Mesothelial cell of epicardium (in vitro differentiated cells): ENCODE measurements around the gene POLD1. TPM values are rescaled to one million over a fixed set of nuclear protein-coding genes. Genes with fewer than 3 reads are reported as not detected.

Experiments
- DNase-seq, 2 experiments: peaks; one replicate each; pipeline ENCODE4 v3.0.0; 2021; ENCODE audit warnings: low spot score in 2 of 2; ENCODE audit not compliant: unreplicated experiment in 2 of 2
- H3K27ac Mint-ChIP-seq: 2 replicates; pipeline ENCODE4 v1.8.0; 2021; ENCODE audit warnings: mixed read lengths
- H3K27me3 Mint-ChIP-seq: 2 replicates; pipeline ENCODE4 v1.8.0; 2021; ENCODE audit warnings: low read depth, mixed read lengths
- H3K36me3 Mint-ChIP-seq: 2 replicates; pipeline ENCODE4 v1.8.0; 2021; ENCODE audit warnings: mixed read lengths
- H3K4me1 Mint-ChIP-seq: 2 replicates; pipeline ENCODE4 v1.8.0; 2021; ENCODE audit warnings: mixed read lengths
- H3K4me3 Mint-ChIP-seq: 2 replicates; pipeline ENCODE4 v1.8.0; 2021; ENCODE audit warnings: mild to moderate bottlenecking, moderate library complexity, mixed read lengths
- H3K9me3 Mint-ChIP-seq: 2 replicates; pipeline ENCODE4 v1.8.0; 2021; ENCODE audit warnings: mixed read lengths
- total RNA-seq: library from RNA; stranded (reverse); gene quantifications from 3 replicates; pipeline ENCODE4 v1.2.1, GENCODE V29; 2021
- TF ChIP-seq, protein P1 (sequence below): fragments of 200-600 bp; sonication (generic); IDR thresholded peaks from one replicate; pipeline ENCODE4 v1.5.0; 2021; ENCODE audit warnings: antibody characterized with exemption; ENCODE audit not compliant: unreplicated experiment

Gene POLD1
- total RNA-seq, 1 donor from 2014 or later = 60.6 TPM

DNA sequence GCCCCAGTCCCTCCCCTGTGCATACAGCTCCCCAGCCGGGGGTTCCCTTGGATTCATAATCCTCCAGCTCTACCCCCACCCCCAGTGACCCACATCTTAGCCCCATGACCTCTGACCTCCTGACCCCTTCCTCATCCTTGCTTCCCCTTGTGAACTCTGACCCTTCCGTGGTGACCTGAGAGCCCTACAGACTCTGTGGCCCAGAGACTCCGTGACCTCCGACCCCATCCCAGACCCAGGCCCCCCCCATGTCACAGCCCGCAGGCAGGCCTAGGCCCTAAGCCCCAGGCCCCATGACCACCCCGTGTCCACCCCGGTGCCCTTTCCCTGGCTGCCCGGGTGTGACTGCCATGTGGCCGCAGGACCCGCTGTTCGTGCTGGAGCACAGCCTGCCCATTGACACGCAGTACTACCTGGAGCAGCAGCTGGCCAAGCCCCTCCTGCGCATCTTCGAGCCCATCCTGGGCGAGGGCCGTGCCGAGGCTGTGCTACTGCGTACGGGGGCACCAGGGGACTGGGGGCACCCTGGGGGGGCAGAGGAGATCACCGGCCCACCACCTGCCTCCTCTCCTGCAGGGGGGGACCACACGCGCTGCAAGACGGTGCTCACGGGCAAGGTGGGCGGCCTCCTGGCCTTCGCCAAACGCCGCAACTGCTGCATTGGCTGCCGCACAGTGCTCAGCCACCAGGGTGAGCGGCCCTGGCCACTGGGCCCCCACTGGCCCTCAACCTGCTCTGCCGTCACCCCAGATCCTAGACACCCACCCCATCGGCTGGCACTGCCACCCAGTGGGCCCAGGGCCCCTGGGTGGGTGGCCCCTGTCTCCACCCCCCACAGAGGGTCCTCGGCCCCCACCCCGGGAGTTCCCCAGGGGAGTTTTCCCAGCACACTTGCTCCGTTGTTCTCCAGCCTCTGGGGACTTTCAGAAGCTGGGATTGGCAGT is 32.2 kb downstream of the POLD1 start:
- peaks cover 14% of the 10 kb centered on the region for H3K36me3 Mint-ChIP-seq
- TF ChIP-seq, protein P1, sequence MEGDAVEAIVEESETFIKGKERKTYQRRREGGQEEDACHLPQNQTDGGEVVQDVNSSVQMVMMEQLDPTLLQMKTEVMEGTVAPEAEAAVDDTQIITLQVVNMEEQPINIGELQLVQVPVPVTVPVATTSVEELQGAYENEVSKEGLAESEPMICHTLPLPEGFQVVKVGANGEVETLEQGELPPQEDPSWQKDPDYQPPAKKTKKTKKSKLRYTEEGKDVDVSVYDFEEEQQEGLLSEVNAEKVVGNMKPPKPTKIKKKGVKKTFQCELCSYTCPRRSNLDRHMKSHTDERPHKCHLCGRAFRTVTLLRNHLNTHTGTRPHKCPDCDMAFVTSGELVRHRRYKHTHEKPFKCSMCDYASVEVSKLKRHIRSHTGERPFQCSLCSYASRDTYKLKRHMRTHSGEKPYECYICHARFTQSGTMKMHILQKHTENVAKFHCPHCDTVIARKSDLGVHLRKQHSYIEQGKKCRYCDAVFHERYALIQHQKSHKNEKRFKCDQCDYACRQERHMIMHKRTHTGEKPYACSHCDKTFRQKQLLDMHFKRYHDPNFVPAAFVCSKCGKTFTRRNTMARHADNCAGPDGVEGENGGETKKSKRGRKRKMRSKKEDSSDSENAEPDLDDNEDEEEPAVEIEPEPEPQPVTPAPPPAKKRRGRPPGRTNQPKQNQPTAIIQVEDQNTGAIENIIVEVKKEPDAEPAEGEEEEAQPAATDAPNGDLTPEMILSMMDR = no peak
- H3K4me1 Mint-ChIP-seq = peaks cover 6% of the 10 kb centered on the region
- no peak overlapping the region for H3K27ac Mint-ChIP-seq
- peaks cover 35% of the 10 kb centered on the region for H3K27me3 Mint-ChIP-seq
- no peak for DNase-seq
- no peak overlapping the region for H3K4me3 Mint-ChIP-seq
- H3K9me3 Mint-ChIP-seq = no peaks in the 10 kb centered on the region

DNA sequence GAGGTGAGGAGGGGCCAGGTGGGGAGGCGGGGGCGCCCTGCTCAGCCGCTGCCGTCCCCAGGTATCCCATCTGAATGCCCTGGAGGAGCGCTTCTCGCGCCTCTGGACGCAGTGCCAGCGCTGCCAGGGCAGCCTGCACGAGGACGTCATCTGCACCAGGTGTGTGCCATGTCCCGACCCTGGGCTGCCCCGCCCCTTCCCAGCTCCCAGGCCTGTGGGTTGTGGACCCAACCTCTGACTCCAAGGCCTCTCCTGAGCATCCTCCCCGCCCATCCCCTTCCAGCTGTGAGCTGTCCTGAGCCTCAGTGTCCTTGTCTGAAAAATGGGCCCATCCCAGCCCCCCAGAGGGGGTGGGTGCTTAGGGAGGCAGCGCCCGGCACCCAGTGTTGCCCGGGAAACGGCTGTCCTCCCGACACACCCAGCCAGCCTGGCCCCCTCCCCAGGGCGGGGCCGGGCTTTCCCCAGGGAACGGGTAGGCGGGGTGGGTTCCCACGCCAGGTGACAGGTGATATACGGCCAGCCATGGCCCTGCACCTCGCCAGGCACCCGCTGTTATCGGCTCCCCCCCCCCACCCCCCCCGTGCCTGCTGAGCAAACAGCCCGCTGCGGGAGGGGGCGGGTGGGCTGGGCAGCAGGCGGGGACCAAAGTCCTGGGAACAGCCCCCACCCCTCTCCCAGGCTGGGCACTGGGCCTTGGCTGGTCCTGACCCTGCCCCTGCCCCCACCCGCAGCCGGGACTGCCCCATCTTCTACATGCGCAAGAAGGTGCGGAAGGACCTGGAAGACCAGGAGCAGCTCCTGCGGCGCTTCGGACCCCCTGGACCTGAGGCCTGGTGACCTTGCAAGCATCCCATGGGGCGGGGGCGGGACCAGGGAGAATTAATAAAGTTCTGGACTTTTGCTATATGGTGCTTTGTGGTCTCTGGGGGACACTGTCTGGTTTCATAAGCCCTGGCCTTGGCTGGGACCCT is 33.2 kb downstream of the POLD1 start:
- H3K27ac Mint-ChIP-seq = no peak overlapping the region
- H3K4me1 Mint-ChIP-seq = peaks cover 6% of the 10 kb centered on the region
- no peak for DNase-seq
- no peak overlapping the region for H3K4me3 Mint-ChIP-seq
- H3K36me3 Mint-ChIP-seq = peaks cover 10% of the 10 kb centered on the region
- TF ChIP-seq, protein P1 = no peak
- no peaks in the 10 kb centered on the region for H3K9me3 Mint-ChIP-seq
- H3K27me3 Mint-ChIP-seq = peaks cover 43% of the 10 kb centered on the region

DNA sequence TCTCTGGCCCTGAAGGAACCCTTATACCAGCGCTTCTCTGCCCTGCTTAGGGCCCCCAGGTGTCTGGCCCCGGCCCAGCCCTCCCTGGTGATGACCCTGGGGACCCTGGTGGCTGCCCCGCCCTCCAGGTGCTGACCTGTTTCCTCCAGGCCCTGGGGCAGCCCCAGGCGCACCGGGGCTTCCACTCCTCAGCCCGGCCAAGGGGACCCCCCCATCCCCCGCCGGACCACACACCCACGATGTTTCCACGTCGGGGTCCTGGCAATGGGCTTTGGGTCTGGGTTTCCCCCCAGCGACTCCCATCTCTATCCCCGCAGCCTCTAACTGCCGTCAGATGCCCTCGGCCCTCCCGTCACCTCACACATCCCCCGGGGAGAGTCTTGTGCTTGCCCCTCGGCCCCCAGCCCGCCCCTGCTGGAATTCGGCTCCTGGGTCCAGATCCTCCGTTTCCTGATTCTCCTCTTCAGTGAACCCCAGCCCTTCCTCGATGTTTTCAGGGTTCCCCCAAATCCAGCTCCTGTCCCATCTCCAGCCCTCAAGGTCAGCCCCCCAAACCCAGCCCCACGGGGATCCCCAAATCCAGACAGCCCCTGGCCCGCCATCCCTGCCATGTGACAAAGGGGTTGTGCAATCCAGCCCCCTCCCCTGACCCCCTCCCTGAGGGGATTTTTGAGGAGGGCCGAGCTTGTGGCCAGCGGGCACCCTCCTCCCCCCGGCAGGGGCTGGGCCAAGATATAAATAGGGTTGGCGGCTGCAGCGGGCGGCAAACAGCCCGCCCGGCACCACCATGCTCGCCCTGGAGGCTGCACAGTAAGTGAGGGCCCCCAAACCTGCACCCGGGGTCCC is 34.3 kb downstream of the POLD1 start, which contains the start of gene SPIB:
Gene SPIB (plus strand): TSS at position 763 of the 846 bp plus-strand sequence. CDS start 25 bp downstream, at position 788.
- peaks cover 6% of the 10 kb centered on the region for H3K4me1 Mint-ChIP-seq
- H3K4me3 Mint-ChIP-seq = peak within 1 kb of the TSS; percentile 32

DNA sequence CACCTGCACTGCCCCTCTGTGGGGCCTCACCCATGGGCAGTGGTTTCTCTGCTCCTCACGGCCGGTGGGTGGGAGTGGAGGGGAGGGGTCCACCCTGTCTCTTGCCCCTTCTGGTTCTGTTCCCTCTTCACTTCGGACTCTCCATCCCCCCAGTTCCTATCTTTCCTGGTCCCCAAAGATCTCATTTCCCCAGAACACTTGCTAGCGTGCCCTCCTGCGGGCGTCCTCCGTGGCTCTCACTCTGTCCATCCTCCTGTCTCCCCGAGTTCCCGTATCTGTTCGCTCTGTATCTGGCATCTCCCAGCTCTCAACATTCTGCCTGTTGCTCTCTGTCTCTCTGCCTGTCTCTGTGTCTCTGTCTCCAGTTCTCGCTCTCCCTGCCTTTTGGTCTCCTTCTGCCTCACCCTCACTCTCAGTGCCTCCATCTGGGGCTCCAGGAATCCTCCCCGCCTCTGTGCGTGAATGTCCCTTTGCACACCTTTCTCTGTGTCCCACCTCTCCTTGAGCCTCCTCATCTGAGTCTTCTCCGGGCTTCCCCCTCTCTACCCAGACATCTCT is 35.0 kb downstream of the POLD1 start:
- DNase-seq = no peak
- Mint-ChIP-seq H3K4me1 (peaks cover 6% of the 10 kb centered on the region), H3K4me3 (peak overlapping the region; percentile 32), H3K9me3 (no peaks in the 10 kb centered on the region), H3K27me3 (peaks cover 43% of the 10 kb centered on the region), H3K36me3 (peaks cover 2% of the 10 kb centered on the region), H3K27ac (no peak overlapping the region)
- TF ChIP-seq, protein P1 = no peak

More for the DNA sequence above, 34.3 kb downstream of the POLD1 start, which contains the start of gene SPIB:
- Mint-ChIP-seq H3K27me3 (peaks cover 43% of the 10 kb centered on the region), H3K36me3 (peaks cover 2% of the 10 kb centered on the region), H3K9me3 (no peaks in the 10 kb centered on the region), H3K27ac (no peak within 1 kb of the TSS)
- DNase-seq = no peak
- TF ChIP-seq, protein P1 = no peak
